GM12891 (cell line): ENCODE data around the gene VASP.

ENCODE experiments used
- DNase-seq: peaks from one replicate; pipeline ENCODE4 v3.0.0; 2011; ENCODE audit warnings: low spot score; ENCODE audit not compliant: insufficient read length
- FAIRE-seq: peaks from 2 replicates; lab custom pipeline; 2011; peaks lifted over from hg19 to GRCh38; lab: Jason Lieb, UNC
- PAX5 ChIP-seq: IDR thresholded peaks from 2 replicates; pipeline ENCODE4 v1.6.1; 2011; ENCODE audit warnings: low read length, moderate library complexity, mild to moderate bottlenecking; ENCODE audit not compliant: insufficient read depth, severe bottlenecking
- POLR2A ChIP-seq: IDR thresholded peaks from 2 replicates; pipeline ENCODE4 v1.6.1; 2011; ENCODE audit warnings: low read depth, low read length, control low read depth
- POLR2AphosphoS5 ChIP-seq: IDR thresholded peaks from 2 replicates; pipeline ENCODE4 v1.6.1; 2011; ENCODE audit warnings: low read depth, low read length, control low read depth
- POU2F2 ChIP-seq: IDR thresholded peaks from 2 replicates; pipeline ENCODE4 v1.6.1; 2011; ENCODE audit warnings: low read depth, mild to moderate bottlenecking, control low read depth, low read length, moderate library complexity
- SPI1 ChIP-seq: IDR thresholded peaks from 2 replicates; pipeline ENCODE4 v1.6.1; 2011; ENCODE audit warnings: low read depth, low read length, control low read depth
- TAF1 ChIP-seq: IDR thresholded peaks from 2 replicates; pipeline ENCODE4 v1.6.1; 2011; ENCODE audit warnings: low read depth, low read length, control low read depth

Gene VASP

GRCh38 chr19:45547965-45548609 is 40.8 kb downstream of the VASP start:
- DNase-seq: no peak
- FAIRE-seq: no peak

GRCh38 chr19:45553464-45553863 is 46.2 kb downstream of the VASP start:
- no peak for TF ChIP-seq POLR2A
- no peak for TF ChIP-seq POU2F2
- no peak for TF ChIP-seq PAX5
- no peak for TF ChIP-seq POLR2AphosphoS5
- no peak for TF ChIP-seq SPI1
- no peak for TF ChIP-seq TAF1
- FAIRE-seq: no peak
- DNase-seq: no peak

More at GRCh38 chr19:45547965-45548609, 40.8 kb downstream of the VASP start:
- TF ChIP-seq POLR2A (no peak), TAF1 (no peak), PAX5 (no peak), POLR2AphosphoS5 (no peak), SPI1 (no peak), POU2F2 (no peak)

DNA sequence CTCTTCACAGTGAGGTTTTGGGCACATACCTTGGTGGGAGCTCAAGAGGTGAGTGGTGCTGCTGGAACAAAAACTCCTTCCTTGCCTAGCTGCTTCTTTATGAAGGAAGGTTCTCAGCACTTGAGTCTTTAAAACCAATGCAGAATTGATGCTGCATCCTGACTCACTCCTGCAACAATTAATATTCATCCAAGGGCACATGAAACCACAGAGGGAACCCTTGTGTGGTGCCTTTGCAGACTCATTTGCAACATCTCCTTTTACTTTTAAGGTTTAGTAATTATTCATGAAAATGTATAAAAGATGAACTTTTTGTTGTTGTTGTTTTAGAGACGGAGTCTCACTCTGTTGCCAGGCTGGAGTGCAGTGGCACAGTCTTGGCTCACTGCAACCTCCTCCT is 47.2 kb downstream of the VASP start:
- no peak for DNase-seq
- FAIRE-seq: no peak
- no peak for TF ChIP-seq POU2F2
- TF ChIP-seq POLR2A: no peak
- TF ChIP-seq POLR2AphosphoS5: no peak
- TF ChIP-seq SPI1: no peak
- no peak for TF ChIP-seq TAF1
- no peak for TF ChIP-seq PAX5

- TF ChIP-seq TAF1 (no peak), PAX5 (no peak), SPI1 (no peak), POLR2AphosphoS5 (no peak), POU2F2 (no peak), POLR2A (no peak)
- DNase-seq (no peak), FAIRE-seq (no peak)
Measured at GRCh38 chr19:45556835-45557234, 49.6 kb downstream of the VASP start.

- DNase-seq (peak; percentile 68), FAIRE-seq (peak; percentile 87)
- TF ChIP-seq SPI1 (no peak), POLR2AphosphoS5 (no peak), POLR2A (no peak), POU2F2 (no peak)
Measured at GRCh38 chr19:45558399-45558878, 51.2 kb downstream of the VASP start.

DNA sequence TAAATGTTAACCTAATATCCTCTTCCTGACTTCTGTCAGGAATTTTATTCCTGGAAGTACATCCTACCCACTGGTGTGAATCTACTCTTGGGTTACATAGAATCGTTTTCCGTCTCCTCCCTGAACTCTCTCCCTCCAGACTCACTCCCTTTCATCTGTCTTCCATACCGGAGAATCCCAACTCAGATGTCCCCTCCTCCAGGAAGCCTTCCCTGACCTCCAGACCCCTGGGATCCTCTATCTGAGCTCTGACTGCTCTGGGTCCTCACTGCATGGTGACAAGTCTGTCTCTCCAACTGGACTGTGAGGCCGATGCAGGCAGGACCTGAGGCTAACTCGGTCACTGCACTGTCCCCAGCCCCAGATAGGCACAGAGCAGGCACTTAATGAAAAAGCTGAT is 52.8 kb downstream of the VASP start:
- DNase-seq (no peak), FAIRE-seq (no peak)
- no peak for TF ChIP-seq POLR2A
- TF ChIP-seq SPI1: no peak
- TF ChIP-seq POLR2AphosphoS5: no peak
- no peak for TF ChIP-seq PAX5
- no peak for TF ChIP-seq TAF1
- no peak for TF ChIP-seq POU2F2

- DNase-seq (no peak), FAIRE-seq (no peak)
- TF ChIP-seq PAX5 (no peak), POU2F2 (no peak), SPI1 (no peak), POLR2A (no peak), POLR2AphosphoS5 (no peak), TAF1 (no peak)
Measured at GRCh38 chr19:45560686-45561085, 53.4 kb downstream of the VASP start.

DNA sequence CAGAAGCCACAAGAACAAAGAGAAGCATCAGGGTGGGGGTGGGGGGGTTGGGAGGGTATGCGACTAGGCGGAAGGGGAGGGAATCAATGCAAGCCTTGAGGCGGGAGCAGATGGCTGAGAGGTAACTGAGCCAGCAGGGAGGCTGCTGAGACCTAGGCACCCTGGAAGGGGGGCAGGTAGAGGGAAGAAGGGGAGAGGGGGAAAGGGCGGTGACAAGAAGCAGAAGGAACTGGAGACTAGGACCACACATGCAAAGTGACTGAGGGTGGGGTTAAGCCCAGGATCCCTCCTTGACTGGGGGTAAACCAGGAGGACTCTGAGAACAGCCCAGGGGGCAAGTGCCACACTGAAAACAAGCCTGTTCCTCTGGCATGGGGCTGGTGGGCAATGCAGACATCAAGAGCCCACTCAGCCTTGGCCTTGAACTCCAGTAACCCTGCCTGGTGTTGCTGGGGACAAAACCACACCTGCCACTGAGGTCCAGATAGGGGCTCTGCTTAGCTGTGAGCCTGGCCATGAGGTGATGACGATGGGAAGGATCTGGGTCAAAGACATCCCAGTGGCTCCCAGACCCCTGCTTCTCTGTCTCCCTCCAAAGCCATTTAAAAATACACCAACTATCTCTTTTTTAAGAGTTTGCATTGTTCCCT is 57.0 kb downstream of the VASP start:
- DNase-seq: no peak
- no peak for TF ChIP-seq SPI1
- TF ChIP-seq PAX5: no peak
- no peak for TF ChIP-seq POLR2A
- TF ChIP-seq POLR2AphosphoS5: no peak
- TF ChIP-seq POU2F2: no peak
- no peak for TF ChIP-seq TAF1
- FAIRE-seq: peak; percentile 75

- TF ChIP-seq SPI1 (no peak), POU2F2 (no peak), PAX5 (no peak), POLR2AphosphoS5 (no peak), TAF1 (no peak), POLR2A (no peak)
- FAIRE-seq (no peak), DNase-seq (no peak)
Measured at GRCh38 chr19:45567609-45568008, 60.3 kb downstream of the VASP start.

GRCh38 chr19:45568732-45569131 is 61.5 kb downstream of the VASP start:
- DNase-seq (no peak), FAIRE-seq (no peak)
- TF ChIP-seq POLR2A (no peak), PAX5 (no peak), POLR2AphosphoS5 (no peak), POU2F2 (no peak)
